GM19238 (cell line): ENCODE data around the gene TMPRSS9.
"Not testable (repeated sequence)": the region's sequence is repeated elsewhere in the genome, so short reads cannot be mapped to it uniquely, and the experiment has no call there.

Experiments
- DNase-seq: peaks from one replicate; pipeline ENCODE4 v3.0.0; 2011; ENCODE audit warnings: low spot score; ENCODE audit not compliant: insufficient read length

The TMPRSS9 gene

DNA sequence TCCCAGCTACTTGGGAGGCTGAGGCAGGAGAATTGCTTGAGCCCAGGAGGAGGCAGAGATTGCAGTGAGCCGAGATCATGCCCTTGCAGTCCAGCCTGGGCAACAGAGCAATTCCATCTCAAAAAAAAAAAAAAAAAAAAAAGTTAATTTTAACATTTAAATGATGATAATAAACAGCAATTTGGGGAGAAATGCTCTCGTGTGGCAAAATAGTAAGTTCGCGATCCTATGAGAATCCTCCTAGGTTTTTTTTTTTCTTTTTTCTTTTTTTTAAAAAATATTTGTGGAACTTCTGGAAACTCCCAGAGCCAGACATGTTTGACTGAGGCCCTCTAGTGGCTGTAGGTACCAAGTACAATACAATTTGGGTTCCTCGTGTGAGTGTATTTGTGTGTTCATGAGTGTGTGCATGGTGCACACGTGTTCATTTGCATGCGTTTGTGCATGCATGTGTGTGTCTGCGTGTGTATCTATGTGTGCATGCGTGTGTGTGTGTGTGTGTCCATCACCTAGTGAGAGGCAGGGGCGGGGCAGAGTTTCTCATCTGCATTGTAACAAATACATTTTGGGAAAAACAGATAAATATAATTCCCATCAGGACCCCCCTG is 31.2 kb downstream of the TMPRSS9 start:
- DNase-seq: peak; percentile 46

- DNase-seq: no peak
These were observed 32.3 kb downstream of the TMPRSS9 start for GRCh38 chr19:2392366-2392765.

- not testable (repeated sequence) for DNase-seq
These were observed 32.8 kb downstream of the TMPRSS9 start for GRCh38 chr19:2392899-2393298.

- DNase-seq: no peak
These were observed 34.0 kb downstream of the TMPRSS9 start for GRCh38 chr19:2394054-2394441.

DNA sequence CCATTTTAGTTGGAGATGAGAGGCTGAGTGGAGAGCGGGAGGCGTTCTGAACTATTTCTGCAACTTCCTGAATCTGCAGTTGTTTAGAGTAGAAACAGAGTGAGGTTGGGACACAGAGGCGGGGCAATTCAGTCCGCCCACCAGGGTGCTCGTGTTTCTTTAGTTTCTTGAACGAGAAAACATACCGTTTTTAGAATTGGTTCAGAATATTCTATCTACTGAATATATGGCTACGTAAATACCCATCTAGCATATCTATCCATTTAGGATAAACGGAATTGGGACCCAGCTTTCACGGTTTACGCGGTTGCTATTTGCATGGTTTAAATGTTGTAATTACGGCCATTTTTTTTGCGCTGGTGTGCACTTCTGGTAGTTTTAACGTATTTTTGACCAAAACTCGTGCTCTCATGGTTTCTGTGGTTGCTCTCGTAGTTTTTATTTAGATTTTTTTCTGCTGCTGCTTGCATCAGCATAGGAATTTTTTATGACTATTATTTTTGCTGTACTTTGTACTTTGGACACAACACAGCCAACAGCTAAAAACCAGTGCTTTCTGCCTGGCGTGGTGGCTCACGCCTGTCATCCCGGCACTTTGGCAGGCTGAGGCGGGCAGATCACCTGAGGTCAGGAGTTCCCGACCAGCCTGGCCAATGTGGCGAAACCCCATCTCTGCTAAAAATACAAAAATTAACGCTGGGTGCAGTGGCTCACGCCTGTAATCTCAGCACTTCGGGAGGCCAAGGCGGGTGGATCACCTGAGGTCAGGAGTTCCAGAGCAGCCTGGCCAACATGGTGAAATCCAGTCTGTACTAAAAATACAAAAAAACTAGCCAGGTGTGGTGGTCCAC is 34.6 kb downstream of the TMPRSS9 start:
- no peak for DNase-seq

DNA sequence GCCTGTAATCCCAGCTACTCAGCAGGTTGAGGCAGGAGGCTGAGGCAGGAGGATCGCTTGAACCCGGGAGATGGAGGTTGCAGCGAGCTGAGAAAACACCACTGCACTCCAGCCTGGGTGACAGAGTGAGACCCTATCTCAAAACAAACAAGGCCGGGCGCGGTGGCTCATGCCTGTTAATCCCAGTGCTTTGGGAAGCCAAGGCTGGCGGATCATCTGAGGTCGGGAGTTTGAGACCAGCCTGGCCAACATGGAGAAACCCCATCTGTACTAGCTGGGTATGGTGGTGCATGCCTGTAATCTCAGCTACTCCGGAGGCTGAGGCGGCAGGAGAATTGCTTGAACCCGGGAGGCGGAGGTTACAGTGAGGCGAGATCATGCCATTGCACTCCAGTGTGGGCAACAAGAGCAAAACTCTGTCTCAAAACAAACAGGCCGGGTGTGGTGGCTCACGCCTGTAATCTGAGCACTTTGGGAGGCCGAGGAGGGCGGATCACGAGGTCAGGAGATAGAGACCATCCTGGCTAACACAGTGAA is 35.3 kb downstream of the TMPRSS9 start:
- DNase-seq: not testable (repeated sequence)

- DNase-seq: not testable (repeated sequence)
These were observed 37.1 kb downstream of the TMPRSS9 start for GRCh38 chr19:2397173-2397572.

- DNase-seq: no peak
These were observed 38.8 kb downstream of the TMPRSS9 start for GRCh38 chr19:2398735-2399305.

DNA sequence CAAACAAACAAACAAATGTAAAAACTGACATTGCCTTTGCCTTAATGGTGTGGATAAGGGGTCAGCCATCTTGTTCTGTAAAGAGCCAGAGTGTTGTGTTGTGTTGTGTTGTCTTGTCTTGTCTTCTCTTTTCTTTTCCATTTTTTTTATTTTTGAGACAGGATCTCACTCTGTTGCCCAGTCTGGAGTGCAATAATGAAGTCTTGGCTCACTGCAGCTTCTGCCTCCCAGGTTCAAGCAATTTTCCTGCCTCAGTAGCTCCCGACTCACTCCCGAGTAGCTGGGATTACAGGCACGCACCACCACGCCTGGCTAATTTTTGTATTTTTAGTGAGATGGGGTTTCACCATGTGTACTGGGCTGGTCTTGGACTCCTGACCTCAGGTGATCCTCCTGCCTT is 39.5 kb downstream of the TMPRSS9 start:
- DNase-seq: no peak

- DNase-seq: no peak
These were observed 48.2 kb downstream of the TMPRSS9 start for GRCh38 chr19:2408247-2408646.

DNA sequence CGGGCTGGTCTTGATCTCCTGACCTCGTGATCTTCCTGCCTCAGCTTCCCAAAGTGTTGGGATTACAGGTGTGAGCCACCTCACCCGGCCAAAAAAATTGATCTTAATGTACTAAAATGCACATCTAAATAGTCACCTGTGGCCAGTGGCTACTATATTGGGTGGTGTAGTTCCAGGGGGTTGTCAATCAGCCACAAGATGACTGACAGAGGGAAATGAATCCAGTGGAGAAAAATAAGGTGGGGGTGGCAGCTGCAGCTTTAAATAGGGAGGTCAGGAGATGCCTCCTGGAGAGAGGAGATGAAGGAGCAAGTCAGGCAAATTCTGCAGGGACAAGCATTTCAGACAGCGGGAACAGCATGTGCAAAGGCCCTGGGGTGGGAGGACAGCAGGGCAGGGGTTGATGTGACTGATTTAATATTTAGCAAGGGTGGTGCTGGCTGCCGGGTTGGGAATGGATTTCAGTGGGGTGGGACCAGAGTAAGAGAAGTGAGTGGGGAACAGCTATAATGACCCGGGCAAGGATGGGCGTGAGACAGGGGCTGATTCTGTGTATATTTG is 49.4 kb downstream of the TMPRSS9 start:
- no peak for DNase-seq

DNA sequence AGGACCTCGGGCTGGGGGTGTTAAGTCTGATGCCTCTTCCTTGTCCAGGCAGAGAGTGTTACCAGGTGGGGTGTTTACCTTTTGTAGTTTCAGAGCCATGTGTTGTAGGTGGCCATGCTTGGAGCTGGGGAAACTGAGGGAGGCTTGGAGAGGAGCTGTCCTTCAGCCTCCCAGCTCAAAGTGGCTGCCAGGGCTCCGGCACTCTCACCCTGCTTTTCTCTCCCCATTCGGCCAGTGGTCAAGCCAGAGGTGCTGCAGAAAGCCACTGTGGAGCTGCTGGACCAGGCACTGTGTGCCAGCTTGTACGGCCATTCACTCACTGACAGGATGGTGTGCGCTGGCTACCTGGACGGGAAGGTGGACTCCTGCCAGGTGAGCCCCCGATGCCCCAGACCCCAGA is 50.0 kb downstream of the TMPRSS9 start:
- no peak for DNase-seq

- no peak for DNase-seq
These were observed 51.6 kb downstream of the TMPRSS9 start for GRCh38 chr19:2411709-2412108.

- no peak for DNase-seq
These were observed 52.4 kb downstream of the TMPRSS9 start for GRCh38 chr19:2412449-2412848.

DNA sequence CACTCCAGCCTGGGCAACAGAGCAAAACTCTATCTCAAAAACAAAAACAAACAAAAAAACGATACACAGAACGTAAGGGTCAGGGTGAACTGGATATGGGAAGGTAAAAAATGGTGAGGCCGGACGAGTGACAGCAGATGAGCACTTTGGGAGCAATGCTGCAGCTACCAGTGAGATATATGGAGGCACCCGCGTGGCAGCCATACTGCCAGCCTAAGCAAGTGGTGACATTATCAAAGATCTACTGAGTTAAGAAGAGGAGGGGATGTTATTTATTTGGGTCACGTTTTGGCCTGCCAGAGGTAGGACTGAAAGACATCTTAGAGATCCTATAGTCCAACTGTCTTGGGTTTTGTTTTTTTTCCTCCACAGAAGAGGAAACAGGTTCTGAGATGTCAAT is 53.1 kb downstream of the TMPRSS9 start:
- no peak for DNase-seq

GRCh38 chr19:2413629-2414028 is 53.6 kb downstream of the TMPRSS9 start:
- DNase-seq: no peak

DNA sequence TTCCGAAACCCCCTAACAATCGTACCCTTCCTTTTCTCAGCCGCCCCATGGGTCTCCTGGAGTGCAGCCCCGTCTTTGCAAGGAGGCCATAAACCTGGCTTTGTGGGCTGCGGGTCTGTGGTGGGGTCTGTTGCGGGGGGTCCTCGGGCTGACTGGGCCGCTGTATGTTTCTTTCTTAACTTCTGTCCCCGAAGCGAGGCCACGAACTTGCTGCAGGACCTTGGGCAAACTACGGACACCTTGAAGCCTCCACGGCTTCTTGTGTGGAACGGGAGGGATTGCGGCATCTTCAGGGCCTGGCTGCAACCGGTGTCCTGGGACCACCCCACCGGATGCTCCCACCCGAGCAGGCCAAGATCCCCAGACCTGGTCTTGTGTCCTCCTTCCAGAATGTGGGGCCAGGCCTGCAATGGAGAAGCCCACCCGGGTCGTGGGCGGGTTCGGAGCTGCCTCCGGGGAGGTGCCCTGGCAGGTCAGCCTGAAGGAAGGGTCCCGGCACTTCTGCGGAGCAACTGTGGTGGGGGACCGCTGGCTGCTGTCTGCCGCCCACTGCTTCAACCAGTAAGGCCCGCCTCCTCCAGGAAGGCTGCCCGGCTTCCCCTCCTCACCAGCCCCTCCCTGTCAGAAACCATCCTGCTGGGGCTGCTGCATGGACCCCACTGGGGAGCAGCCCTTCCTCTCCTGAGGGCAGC is 55.4 kb downstream of the TMPRSS9 start:
- DNase-seq: no peak

- no peak for DNase-seq
These were observed 55.9 kb downstream of the TMPRSS9 start for GRCh38 chr19:2415973-2416319.

DNA sequence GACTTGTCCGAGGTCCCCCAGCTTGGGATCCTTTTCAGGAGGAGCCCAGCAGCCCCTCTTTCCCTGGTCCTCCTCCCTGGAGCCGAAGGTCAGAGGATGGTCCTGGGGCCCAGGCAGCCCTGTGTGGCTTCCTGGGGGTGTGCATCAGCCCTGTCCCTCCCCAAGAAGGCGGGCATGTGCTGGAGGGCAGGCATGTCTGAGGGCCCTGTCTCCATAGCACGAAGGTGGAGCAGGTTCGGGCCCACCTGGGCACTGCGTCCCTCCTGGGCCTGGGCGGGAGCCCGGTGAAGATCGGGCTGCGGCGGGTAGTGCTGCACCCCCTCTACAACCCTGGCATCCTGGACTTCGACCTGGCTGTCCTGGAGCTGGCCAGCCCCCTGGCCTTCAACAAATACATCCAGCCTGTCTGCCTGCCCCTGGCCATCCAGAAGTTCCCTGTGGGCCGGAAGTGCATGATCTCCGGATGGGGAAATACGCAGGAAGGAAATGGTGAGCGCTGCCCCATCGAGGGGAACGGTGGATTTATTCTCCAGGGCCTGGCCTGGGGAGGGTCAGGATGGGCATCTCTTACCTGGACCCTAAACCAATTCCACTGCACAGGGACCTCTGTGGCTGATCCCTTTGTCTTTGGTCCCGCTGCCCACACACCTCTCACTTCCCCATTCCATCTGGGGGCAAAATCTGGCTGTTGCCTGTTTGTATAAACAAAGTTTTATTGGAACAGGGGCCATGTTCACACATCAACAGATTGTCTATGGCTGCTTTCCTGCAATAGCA is 56.4 kb downstream of the TMPRSS9 start:
- DNase-seq: no peak

DNA sequence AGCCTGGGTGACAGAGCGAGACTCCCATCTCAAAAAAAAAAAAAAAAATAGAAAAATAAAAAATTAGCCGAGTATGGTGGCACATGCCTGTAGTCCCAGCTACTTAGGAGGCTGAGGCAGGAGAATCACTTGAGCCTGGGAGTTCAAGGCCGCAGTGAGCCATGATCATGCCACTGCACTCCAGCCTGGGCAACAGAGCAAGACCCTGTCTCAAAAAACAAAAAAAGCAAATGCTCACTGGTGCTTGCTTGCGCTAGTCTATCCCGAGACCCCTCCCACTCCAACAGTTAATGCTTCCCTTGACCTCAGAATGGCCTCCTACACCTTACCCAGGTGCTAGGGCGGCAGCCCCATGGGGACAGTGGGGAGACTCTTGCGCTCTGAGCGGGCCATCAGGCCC is 57.4 kb downstream of the TMPRSS9 start:
- not testable (repeated sequence) for DNase-seq
